DLD1 (cell line): ENCODE measurements around the gene S100PBP.
"Not testable (repeated sequence)": the region's sequence is repeated elsewhere in the genome, so short reads cannot be mapped to it uniquely, and the experiment has no call there.

Source experiments
- in situ Hi-C: cut with HindIII; loops from 2 replicates; pipeline ENCODE4 v1.10.0; 2017; ENCODE audit warnings: low sequenced_read_pairs

The S100PBP gene

GRCh38 chr1:32898056-32898455, 80.6 kb downstream of the S100PBP start:
- in situ Hi-C loops, result no loop called here

GRCh38 chr1:32898958-32899357, 81.5 kb downstream of the S100PBP start:
- in situ Hi-C loops, result no loop called here

GRCh38 chr1:32899586-32900296, 82.3 kb downstream of the S100PBP start:
- in situ Hi-C loops, result no loop called here

- in situ Hi-C loops, result no loop called here
These were observed 83.0 kb downstream of the S100PBP start for GRCh38 chr1:32900371-32900955.

GRCh38 chr1:32900956-32901822, 83.7 kb downstream of the S100PBP start, which contains the start of gene TMEM54:
TMEM54 (minus strand) TSS chr1:32901389; CDS start chr1:32901238, 151 bp downstream.
- in situ Hi-C loops, result no loop called here

- in situ Hi-C loops, result no loop called here
These were observed 84.5 kb downstream of the S100PBP start for GRCh38 chr1:32901823-32902534.

- in situ Hi-C loops, result no loop called here
These were observed 85.1 kb downstream of the S100PBP start for GRCh38 chr1:32902535-32902920.

- in situ Hi-C loops, result no loop called here
These were observed 86.7 kb downstream of the S100PBP start for GRCh38 chr1:32903991-32904785.

- in situ Hi-C loops, result no loop called here
These were observed 87.3 kb downstream of the S100PBP start for GRCh38 chr1:32904797-32905196.

- in situ Hi-C loops, result not testable (repeated sequence)
These were observed 88.1 kb downstream of the S100PBP start for GRCh38 chr1:32905588-32905987.

GRCh38 chr1:32906654-32907053, 89.2 kb downstream of the S100PBP start:
- in situ Hi-C loops, result no loop called here

- in situ Hi-C loops, result no loop called here
These were observed 90.0 kb downstream of the S100PBP start for GRCh38 chr1:32907435-32907834.
